Stimulated activated CD4-positive, alpha-beta T cell treated with anti-CD3 and anti-CD28 coated beads, Interleukin-12 subunit alpha, Interleukin-12 subunit beta, amount 100 ng/mL, for 4 hours (primary cell): ENCODE data around the gene XYLT2.

Experiments
- DNase-seq: peaks from one replicate; pipeline ENCODE4 v3.0.0-alpha.2; 2020

XYLT2 gene

DNA sequence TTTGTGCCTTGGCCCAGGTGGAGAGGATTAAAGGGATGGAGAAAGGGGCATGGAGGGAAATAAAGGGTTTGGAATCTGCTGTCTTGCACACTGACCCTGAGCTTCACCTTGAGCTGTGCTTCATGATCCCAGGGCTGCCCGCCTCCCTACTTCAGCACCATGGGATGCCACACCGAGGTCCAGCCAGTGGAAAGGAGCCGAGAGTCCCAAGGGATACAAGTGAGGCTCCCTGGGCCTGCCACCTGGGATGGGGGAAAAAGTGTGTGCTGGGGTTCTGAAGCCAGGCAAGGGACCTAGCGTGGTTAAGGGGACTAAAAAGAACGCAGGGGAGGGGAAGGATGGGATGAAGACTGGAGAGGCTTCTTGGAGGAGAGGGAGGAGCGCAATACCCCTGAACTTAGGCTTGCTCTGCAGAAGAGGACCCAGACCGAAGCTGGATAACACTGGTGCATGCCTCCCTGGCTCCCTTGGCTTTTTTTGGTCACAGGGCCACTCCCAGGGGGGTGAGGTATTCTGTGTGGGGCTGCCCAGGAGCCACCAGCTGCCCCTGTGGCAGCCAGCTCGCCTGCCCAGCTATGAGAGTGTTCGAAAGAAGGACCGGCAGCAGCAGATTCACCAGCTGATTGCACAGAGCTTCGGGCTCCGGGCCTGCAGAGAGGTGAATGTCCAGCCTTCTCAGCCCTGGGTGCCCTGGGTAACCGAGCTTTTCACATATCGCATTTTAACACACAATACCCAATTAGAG is 19.9 kb downstream of the XYLT2 start:
- DNase-seq, result no peak

DNA sequence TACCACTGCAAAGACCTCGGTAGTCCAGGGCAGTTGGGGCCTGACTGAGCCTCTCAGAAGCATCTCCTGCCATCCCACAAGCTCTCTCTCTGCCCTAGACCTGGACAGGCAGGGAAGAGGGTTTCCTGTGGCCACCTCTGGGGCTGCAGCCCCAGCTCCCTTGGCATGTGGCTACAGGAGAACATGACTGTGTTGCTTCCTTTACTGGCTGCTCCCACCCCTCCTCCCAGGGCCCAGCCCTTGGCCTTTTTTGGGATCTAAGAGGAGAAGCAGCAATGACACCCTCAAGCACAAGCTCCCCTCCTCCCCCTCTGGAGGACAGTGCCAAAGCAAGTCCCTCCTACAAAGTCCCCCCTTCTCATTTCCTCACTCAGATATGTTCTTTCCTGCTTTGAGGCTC is 21.5 kb downstream of the XYLT2 start:
- DNase-seq, result no peak

DNA sequence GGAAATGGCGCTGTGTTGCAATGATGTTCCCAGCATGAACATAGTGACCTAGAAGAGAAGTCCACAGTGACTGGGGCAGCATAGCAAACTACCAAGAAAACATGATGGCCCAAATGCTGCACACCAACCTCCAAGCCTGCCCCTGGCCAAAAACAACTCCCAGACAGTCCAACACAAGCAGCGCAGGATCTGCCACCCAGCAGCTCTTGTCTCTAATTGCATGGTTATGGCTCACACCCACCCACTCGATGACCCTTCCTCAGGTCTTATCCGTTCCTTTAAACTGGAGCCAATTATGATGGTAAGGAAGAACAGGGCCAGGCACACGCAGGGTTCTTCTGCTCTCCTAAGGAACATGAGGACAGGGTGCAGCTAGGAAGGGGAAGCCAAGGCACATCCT is 24.1 kb downstream of the XYLT2 start:
- no peak for DNase-seq

DNA sequence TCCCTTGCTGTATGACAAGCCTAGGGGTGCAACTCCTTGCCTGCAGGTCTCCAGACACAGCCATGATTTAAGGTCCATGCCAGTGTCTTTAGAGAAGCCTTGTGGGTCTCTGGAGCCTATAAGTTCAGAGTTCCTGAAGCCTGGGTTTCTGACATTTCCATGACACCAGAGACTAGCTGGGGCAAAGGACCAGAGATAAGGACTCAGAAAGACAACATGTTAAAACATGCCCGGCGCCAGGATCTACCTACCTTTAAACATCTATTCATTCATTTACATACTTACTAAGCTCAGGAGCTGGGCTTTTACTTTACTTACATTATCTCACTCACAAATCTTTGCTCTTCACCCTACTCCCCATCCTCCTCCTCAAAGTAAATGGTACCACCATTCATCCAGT is 25.6 kb downstream of the XYLT2 start:
- DNase-seq, result no peak

DNA sequence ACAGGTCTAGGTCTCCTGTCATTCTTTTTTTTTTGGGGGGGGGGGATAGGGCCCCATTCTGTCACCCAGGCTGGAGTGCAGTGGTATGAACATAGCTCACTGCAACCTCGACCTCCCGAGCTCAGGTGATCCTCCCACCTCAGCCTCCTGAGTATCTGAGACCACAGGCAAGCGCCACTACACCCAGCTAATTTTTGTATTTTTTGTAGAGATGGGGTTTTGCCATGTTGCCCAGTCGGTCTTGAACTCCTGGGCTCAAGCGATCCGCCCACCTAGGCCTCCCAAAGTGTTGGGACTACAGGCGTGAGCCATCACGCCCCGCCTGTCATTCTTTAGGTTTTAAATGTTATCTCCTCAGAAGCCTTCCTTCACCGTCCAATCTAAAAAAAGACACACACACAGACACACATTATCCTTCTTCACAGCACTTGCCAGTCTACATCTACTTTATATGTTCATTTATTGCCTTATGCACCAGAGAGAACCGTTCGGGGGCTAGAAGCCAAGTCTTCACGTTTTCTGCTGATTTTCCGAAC is 26.4 kb downstream of the XYLT2 start:
- DNase-seq, result no peak

DNA sequence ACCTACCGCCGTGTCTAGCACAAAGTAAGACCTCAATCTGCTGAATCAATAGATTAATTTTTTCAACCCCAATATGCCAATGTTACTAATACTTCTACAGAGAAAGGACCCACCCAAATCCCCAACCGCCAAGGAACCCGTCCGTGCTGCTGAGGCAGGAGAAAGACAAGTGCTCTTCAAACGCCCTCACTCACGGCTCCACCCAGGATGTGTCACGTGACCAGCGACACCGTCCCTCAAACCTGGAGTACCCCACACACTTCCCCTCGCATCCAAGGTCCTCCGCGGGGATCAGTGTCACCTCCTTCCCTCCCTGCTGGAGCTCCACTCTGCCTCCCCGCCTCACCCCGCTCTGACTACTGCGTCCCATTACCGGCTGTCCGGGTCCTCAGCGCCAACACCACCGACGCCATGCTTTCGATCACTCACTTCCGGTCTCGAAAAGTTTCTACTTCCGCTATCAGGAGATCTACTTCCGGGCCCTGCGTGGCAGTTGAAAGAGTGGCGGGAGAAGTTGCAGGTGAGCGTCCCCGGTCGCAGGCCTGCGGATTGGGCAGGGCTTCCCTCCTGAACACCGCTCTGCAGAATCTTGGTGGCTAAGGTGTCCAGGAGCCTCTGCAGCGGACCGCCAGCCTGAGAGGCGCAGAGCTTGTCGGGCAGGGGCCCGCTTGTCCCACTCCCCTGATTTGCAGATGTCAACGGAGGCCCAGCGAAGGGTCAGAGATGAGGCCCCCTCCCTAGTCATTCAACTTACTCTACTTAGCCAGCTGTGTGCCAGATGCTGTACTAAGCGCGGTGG is 27.0 kb downstream of the XYLT2 start, which contains the start of the genes EME1 and MRPL27:
Gene EME1, plus strand, starts transcription at position 472 of the 799 bp plus-strand sequence. CDS start 1,980 bp downstream, outside the sequence.
Gene MRPL27, minus strand, starts transcription at position 427 of the 799 bp plus-strand sequence. Its CDS starts 14 bp downstream, at position 413.
- DNase-seq, result peak; percentile 77

DNA sequence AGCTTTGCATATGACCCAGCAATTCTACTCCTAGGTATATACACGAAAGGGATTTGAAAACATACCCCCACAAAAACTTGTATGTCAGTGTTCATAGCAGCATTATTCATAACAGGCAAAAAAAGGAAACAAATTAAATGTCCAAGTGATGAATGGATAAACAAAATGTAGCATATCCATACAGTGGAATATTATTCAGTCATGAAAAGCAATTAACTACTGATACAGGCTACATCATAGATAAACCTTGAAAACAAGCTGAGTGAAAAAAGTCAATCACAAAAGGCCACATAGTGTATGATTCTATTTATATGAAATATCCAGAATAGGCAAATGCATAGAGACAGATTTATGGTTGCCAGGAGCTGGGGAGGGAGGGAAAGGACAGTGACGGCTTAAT is 27.8 kb downstream of the XYLT2 start:
- DNase-seq, result no peak

DNA sequence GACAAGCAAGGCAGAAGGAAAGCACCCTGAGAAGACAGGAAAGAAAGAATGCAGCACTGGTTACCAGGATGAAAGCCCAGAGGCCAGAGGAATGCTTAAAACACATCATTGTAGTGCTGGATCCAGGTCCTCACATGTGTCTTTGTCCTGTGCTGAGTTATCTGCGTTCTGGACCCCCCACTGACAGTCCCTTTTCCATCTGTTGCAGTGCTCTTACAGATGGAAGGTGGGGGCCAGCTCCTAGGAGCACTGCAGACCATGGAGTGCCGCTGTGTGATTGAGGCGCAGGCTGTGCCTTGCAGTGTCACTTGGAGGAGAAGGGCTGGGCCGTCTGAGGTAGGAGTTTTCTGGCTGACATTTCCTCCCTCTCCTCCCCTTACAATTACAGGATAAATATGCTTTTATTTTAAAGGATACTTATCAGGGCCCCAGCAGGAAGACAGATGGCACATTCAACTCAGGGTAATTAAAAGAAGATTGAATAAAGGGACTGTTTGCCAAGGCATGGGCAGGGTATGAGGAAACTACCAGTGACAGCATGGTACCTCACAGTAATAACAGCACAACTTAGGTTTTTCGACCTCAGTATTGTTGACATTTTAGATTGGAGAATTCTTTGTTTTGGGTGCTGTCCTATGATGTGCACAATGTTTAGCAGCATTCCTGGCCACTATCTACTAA is 30.1 kb downstream of the XYLT2 start:
- DNase-seq, result no peak

DNA sequence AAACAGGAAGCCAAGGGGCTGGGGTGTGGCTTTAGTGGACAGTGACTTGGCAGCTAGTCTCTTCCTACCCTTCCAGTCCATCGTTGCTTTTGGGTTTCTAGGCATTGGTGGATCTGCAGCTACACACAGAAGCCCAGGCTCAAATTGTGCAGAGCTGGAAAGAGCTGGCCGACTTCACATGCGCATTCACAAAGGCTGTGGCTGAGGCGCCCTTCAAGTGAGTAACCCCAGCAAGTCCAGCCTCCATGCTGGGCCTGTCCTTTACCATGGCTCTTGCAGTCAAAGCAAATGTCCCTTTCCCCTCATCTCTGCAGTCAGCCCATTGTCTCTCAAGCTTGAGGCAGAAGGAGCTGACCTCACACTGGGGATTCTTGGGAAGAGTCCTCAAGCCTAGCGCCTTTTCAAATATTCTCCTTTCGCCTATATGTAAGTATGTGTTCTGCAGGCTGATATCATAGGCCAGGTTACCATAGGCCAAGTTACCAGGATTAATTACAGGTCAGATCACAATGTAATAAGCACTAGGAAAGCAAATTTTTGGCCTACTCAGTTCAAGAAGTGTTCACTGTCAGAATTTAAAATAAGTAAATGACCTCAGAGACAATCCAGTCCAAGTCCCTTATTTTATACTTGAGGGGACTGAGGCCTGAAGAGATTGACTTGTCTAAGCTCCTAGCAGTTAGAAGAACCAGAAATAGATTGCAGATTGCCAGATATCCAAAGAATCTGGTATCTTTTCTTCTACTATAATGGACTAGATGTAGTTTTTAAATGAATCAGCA is 33.6 kb downstream of the XYLT2 start:
- DNase-seq, result no peak

DNA sequence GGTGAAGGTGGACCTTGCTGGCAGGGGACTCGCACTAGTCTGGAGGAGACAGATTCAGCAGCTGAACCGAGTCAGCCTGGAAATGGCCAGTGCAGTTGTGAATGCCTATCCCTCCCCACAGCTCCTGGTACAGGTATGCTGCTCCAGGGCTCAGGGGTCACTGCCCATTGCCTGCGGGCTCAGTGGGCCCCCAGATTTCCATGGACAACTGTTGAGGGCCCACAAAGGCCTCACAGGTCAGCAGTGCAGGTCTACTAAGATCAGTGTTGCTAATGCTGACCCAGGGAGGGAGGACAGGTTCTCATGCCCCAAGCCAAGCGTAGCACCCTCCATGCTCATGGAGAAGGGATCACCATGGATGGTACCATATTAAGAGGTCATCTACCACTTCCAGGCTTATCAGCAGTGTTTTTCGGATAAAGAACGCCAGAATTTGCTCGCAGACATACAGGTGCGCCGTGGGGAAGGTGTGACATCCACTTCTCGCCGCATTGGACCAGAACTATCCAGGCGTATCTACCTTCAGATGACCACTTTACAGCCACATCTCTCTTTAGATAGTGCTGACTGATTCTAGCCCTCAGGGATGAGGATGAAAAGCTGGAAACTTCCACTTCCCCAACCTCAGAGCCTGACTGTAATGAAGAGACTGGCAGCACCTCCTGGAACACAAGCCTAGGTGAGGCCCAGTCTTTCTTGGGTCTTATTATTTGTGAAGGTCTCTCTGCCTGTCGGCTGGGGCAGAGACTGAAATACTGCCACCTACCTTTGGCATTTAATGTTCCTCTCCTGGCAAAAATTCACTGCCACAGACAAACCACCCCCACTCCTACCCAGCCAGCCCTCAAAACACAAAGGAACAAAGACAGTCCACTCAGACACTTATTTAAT is 34.7 kb downstream of the XYLT2 start:
- no peak for DNase-seq

DNA sequence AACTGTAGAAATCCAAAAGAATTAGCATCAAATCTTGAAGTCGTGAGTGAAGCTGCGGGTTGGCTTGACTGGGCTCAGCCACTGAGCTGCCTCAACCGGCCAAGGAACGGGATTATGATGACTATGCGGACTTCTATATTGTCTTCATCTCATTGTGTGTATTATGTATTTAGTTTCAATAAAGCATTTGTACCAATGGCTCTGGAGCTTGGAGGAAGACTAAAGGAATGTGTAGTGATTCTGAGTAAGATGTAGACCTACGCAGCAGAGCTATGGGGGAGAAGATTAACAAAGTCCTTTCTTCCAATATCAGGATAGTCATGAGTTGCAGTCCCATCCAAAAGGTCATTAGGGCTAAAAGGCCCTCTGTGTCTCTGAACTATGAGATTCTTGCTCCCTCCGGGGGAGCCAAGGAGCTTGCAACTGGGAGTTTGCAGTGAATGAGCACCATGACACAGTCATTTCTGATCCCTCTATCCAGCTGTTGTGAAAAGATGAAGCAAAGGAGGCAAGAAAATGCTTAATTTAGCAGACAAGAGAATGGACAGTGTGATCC is 35.4 kb downstream of the XYLT2 start:
- DNase-seq, result no peak

DNA sequence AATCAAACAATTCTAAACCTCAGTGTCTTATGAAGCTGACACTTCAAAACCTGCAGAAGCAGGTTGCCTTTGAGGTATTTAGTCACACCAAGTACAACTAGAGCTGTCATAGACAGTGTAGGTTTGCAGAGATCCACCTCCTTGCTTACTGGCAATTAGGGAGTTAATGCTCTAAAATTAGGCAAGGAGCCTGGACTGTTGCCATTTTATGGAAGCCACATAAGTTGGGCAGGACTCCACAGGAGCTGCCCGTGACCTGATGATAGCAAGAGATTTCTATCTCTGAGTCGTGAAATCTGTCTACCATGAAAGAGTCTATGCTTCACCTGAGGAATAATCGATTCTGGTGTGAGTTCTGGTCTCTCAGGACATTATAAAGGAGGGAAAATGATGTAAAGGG is 36.0 kb downstream of the XYLT2 start:
- no peak for DNase-seq

DNA sequence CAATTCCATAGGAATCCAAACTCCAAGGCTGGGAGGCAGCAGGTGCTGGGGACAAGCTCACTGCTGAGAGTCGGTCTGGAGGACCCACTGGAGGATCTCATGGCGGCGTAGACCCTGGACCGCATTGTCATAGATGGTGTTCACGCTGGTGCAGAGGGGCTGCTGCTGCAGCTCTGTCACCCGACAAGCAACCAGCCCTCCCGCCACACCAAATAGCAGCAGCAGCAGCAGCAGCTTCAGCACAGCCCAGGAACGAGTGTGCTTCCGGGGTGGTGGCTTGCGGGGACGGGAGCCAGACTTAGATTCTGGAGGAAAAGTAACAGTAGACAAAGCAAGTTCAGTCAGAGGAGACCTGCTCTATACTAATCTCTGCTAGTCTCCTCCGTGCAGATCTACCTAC is 37.0 kb downstream of the XYLT2 start:
- DNase-seq, result no peak

DNA sequence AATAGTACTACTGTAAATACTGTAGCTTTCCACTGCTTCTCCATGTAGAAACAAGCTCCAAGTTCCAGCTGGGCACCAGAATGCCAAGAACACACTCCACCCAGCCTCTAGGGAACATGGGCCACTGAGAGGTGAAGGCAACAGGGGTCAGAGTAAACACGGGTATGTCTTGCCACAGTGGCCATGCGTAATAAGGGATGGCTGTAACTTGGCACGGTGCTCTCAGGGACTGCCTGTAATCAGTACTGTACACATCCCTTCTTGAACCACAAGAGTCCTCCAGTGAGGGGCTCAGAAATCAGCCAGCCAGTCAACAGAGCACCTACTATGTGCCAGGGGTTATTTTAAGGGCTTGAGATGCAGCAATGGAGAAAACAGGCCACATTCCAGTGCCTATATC is 40.6 kb downstream of the XYLT2 start:
- no peak for DNase-seq

DNA sequence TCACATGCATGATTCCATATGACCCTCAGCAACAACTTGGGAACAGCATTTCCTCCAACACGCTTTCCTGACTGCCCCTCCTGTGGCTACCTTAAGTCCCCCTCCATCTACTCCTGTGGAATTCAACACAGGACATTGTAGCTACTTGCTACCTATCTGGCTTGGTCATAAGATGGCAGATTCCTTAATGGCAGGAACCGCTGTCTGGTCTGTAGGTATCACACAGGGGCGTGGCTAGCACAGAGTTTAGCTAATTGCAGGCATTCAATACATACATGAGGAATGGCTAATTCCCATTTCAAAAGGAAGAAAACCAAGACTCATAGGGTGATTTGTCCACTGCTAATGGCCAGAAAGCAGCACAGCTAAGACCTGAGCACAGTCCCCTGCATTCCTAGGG is 42.8 kb downstream of the XYLT2 start:
- no peak for DNase-seq

DNA sequence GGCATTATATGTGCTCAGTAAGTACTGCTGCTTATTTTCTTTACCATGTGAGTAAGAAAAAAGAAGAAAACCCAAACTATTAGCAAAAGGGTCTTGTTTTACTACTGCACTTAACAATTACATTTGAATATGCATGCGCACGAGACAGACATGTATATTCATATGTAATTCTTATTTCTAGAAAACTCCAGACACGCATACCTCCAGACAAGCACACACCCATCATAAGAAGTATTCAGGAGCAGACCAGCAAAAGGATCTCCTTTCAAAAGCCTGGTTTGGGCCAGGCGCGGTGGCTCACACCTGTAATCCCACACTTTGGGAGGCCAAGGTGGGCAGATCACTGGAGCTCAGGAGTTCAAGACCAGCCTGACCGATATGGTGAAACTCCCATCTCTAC is 43.6 kb downstream of the XYLT2 start:
- DNase-seq, result no peak

DNA sequence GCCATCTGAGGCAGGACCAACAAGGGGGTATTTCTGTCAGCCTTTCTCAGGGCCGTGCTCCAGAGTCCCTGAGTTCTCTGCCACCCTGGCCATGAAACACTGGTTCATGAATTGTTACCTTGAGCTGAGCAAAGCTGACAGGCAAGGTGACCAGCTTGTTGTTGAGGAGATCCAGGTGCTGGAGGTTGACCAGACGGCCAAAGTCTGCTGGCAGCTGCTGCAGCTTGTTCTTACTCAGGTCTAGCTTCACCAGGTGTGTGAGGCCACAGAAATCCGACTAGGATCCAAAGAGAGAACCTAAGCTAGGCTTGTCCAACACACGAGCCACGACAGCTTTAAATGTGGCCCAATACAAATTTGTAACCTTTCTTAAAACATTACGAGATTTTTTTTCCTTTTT is 46.7 kb downstream of the XYLT2 start:
- DNase-seq, result no peak

DNA sequence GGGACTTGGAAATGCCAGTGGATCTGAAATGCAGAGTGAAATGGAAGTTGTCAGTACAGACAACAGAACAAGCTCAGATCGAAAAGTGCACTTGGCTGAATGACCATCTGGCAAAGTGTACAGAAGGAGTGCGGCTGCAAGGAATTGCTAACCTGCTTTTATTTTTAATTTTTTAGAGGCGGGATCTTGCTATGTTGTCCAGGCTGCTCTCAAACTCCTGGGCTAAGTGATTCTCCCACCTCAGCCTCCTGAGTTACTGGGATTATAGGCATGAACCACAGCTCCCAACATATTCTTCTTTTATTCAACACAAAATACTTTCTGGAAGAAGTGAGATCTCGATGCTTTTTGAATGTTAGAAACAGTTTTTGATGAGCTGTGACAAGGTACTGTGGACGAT is 47.8 kb downstream of the XYLT2 start:
- DNase-seq, result no peak

DNA sequence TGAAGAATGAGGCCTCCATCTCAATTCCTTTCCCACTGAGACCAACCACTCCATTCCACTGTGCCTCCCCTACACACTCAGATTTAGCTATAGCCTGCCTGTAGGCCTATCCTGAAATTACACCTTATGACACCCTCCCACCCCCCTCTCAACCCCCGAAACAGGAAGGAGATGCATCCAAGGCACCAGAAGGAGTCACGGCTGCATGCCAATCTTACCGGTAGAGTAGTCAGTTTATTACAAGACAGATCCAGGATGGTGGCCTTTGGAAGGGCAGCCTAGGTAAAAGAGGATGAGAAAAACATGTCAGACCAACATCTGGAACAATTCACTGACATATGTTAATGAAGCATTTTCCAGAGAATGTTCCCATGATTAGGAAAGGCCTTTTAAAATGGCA is 48.8 kb downstream of the XYLT2 start:
- DNase-seq, result no peak

DNA sequence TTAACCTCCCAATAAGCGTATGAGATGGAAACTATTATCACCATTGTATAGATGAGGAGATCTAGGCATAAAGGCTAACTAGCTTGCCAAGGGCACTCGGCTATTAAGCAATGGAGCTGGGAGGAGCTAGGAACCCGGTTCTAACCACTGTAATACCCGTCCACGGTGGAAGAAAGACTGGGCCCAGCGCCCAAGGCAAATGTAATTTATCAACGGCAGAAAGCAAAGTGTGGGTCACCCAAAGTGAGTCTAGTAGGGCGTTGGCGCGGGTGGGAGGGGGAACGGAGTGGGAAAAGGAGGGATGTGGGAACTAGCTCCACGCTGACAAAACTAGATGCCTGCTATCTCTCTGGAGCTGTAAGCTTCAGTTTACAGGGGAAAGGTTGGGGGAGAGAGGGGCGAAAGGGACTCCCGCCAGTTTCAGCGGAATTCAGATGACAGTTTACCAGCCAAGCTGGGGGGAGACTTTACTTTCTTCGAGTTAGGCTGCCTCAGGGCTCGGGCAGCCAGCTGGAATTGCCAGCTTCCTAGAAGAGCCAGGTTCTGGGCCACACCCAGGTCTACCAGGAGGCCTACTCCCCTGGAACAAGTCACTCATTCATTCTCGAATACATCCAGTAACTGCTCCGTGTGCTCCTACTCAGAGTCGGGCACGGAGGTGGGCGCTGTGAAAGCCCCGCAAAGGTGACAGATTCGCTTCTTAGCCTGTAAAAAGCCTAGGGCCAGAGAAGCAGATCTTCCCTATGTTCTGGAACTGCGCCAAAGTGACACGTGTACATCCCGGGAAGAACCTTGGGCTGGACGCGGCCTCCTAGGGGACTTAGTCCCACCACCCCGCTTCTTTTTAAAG is 50.6 kb downstream of the XYLT2 start:
- peak; percentile 23 for DNase-seq
